ENCODE data around the gene SLC4A2.

Gene SLC4A2

DNA sequence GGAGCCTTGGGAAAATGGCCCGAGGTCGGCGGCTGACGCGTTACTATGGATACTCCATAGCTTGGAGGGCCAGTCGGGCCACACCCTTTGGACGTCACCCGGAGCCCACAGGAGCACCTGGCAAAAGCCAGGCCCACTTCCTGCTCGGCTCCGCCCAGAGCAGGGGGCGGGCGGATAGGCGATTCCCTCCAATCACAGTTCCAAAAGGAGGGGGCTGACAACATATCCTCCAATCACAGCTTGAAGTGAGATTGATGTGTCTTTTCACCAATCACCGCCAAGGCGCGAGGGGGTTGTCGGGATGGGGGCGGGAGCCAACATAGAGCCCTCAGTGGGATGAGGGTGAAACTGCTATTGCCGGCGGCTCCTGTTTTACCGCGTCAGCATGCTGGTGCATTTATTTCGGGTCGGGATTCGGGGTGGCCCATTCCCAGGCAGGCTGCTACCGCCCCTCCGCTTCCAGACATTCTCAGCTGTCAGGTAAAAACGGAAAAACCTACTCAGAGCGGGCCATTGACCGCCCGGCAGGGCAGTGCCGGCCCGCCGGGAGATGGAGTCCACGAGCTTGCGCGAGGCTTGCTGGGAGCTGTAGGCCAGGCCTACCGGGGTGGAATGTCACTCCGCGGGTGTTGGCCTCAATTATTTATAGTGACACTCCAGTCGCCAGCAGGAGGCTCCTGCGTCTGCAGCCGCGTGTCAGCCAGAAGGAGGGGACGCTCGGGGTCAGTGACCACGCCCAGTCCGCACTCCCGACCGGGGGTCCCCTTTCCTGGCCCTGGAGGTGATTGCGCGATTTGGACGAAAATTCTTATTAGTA, 31.1 kb upstream of the SLC4A2 start, which contains the start of gene ABCB8:
ABCB8 (plus strand) TSS at position 320 of the 817 bp plus-strand sequence; CDS start at position 386, 66 bp downstream.
- TF ChIP-seq, protein P1, sequence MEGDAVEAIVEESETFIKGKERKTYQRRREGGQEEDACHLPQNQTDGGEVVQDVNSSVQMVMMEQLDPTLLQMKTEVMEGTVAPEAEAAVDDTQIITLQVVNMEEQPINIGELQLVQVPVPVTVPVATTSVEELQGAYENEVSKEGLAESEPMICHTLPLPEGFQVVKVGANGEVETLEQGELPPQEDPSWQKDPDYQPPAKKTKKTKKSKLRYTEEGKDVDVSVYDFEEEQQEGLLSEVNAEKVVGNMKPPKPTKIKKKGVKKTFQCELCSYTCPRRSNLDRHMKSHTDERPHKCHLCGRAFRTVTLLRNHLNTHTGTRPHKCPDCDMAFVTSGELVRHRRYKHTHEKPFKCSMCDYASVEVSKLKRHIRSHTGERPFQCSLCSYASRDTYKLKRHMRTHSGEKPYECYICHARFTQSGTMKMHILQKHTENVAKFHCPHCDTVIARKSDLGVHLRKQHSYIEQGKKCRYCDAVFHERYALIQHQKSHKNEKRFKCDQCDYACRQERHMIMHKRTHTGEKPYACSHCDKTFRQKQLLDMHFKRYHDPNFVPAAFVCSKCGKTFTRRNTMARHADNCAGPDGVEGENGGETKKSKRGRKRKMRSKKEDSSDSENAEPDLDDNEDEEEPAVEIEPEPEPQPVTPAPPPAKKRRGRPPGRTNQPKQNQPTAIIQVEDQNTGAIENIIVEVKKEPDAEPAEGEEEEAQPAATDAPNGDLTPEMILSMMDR (IDR thresholded peaks at IDR 0.05; ENCODE audit: low read depth, low read length): peak; percentile 44
- DNase-seq (ENCODE audit: extremely low read depth, low read depth): peak; percentile 98

DNA sequence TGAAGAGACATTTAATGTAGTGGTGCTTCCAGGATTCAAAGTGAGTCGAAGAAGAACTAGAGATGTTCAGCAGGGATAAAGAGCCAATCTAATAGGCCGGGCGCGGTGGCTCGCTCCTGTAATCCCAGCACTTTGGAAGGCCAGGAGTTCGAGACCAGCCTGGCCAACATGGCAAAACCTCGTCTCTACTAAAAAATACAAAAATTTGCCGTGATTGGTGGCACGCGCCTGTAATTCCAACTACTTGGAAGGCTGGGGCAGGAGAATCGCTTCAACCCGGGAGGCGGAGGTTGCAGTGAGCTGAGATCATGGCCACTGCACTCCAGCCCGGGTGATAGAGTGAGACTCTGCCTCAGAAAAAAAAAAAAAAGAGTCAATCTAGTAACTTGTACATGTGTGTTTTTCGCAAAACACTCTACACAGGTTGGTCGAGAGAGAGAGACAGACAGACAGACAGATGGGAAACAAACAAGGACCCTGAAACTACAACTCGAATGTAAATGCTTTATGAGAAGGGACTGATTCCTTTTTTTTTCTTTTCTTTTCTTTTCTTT, 30.4 kb upstream of the SLC4A2 start:
- TF ChIP-seq, protein P1 (IDR thresholded peaks at IDR 0.05; ENCODE audit: low read depth, low read length): no peak
- DNase-seq (ENCODE audit: extremely low read depth, low read depth): no peak

DNA sequence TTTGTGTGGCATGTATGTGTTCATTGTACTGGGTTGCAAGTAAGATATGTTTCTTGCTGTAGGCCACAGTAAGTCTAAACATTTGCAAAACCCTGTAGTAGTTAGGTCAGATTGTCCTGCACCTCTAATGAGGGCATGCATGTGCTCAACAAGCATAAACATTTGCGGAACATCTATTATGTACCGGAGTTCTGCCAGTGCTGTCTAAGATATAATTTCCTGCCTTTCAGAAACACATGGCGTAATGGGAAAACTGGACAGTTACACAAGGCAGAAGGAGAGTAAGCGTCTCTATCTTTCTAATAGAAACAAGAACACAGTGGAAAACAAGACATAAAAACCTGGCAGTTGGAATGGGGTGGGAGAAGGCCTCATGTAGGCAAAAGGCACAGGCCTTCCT, 28.4 kb upstream of the SLC4A2 start:
- no peak for DNase-seq (ENCODE audit: extremely low read depth, low read depth)
- TF ChIP-seq, protein P1 (IDR thresholded peaks at IDR 0.05; ENCODE audit: low read depth, low read length): no peak

DNA sequence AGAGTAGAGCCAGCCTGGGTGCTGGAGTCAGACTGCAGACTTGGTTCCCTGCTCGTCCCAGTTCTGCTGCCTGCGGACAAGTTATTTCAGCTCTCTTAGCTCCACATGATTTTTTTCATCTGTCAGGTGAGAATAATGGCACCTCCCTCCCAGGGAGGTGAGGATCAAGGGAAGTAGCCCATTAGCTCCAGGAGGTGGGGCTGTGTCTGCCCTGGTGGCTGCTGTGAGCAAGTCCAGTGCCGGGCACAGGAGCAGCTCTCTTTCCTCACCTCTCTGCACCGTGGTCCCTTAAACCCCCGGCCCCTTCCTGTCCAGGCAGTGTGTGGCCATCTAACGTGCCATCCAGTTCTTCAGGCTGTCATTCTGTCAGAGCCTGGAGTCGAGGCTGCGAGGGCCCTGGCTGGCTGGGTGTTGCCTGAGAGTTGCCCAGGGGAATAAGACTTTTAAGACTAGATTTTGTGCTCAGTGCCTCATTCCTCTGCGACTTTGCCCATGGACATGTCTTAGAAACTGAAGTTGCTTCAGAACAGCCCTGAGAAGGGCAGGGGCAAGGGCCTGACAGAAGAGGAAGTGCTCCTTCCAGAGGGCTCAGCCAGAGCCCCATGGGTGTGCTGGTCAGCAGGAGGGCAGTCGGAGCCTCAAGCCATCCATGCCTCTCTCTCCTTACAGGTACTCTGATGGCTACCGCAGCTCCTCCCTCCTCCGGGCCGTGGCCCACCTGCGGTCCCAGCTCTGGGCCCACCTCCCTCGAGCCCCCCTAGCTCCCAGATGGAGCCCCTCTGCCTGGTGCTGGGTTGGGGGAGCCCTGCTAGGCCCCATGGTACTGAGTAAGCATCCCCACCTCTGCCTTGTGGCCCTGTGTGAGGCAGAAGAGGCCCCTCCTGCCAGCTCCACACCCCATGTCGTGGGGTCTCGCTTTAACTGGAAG, 26.2 kb upstream of the SLC4A2 start:
- DNase-seq (ENCODE audit: extremely low read depth, low read depth): no peak
- TF ChIP-seq, protein P1 (IDR thresholded peaks at IDR 0.05; ENCODE audit: low read depth, low read length): no peak

DNA sequence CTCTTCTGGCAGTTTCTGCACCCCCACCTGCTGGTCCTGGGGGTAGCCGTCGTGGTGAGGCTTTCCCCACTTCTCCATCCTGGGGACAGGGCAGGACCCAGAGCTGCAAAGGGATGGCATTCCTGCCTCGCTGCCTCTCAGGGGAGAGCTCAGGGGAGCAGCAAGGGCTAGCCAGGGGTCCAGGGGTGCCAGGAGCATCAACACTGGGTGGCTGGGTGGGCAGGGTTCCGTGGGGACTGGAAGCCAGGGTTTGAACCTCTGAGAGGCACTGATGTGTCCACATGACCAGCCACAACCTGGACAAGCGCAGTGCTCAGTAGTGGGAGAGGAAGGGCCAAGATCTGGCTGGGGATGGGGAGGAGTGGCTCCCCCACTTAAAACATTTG, 25.5 kb upstream of the SLC4A2 start:
- TF ChIP-seq, protein P1 (IDR thresholded peaks at IDR 0.05; ENCODE audit: low read depth, low read length): no peak
- DNase-seq (ENCODE audit: extremely low read depth, low read depth): no peak

DNA sequence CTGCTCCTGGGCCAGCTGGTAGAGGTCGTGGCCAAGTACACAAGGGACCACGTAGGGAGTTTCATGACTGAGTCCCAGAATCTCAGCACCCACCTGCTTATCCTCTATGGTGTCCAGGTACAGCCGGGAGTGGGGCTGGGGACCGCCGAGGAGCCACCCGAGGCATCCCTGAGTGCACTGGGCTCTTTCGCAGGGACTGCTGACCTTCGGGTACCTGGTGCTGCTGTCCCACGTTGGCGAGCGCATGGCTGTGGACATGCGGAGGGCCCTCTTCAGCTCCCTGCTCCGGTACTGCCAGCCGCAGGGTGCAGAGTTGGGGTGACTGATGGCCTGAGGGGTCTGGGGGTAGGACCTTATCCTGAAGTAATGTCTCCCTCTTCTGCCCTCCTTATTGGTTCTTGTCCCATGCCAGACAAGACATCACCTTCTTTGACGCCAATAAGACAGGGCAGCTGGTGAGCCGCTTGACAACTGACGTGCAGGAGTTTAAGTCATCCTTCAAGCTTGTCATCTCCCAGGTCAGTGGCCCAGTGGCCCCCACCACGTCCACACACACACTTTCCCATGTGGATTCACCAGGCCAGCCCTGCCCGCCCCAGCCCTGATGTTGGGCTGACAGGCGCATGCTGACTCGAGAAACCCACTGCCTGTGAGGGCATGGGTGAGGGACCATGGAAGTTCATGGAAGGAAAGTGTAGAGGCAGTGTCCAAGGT, 24.9 kb upstream of the SLC4A2 start:
- DNase-seq (ENCODE audit: extremely low read depth, low read depth): no peak
- TF ChIP-seq, protein P1 (IDR thresholded peaks at IDR 0.05; ENCODE audit: low read depth, low read length): no peak
